Progenitor cell of endocrine pancreas (in vitro differentiated cells): ENCODE results near the gene SPTA1. TPM values are rescaled to one million over a fixed set of nuclear protein-coding genes. Genes with fewer than 3 reads are reported as not detected.

ENCODE experiments used
- DNase-seq: peaks from one replicate; pipeline ENCODE4 v3.0.0; 2021; ENCODE audit warnings: low spot score; ENCODE audit not compliant: unreplicated experiment
- H3K27ac Mint-ChIP-seq: 2 replicates; pipeline ENCODE4 v1.8.0; 2021; ENCODE audit warnings: mild to moderate bottlenecking, moderate library complexity, mixed read lengths
- H3K27me3 Mint-ChIP-seq: 2 replicates; pipeline ENCODE4 v1.8.0; 2021; ENCODE audit warnings: mixed read lengths
- H3K36me3 Mint-ChIP-seq: 2 replicates; pipeline ENCODE4 v1.8.0; 2022; ENCODE audit warnings: mixed read lengths; ENCODE audit not compliant: insufficient read depth
- H3K4me1 Mint-ChIP-seq: 2 replicates; pipeline ENCODE4 v1.8.0; 2021; ENCODE audit warnings: low read depth, mixed read lengths
- H3K4me3 Mint-ChIP-seq: 2 replicates; pipeline ENCODE4 v1.8.0; 2021; ENCODE audit warnings: low read depth, mild to moderate bottlenecking, moderate library complexity, mixed read lengths
- H3K9me3 Mint-ChIP-seq: 2 replicates; pipeline ENCODE4 v1.8.0; 2021; ENCODE audit warnings: low read depth, mixed read lengths
- CTCF ChIP-seq: fragments of 200-600 bp; sonication (generic); IDR thresholded peaks from one replicate; pipeline ENCODE4 v1.5.0; 2021; ENCODE audit warnings: antibody characterized with exemption, mild to moderate bottlenecking; ENCODE audit not compliant: unreplicated experiment
- total RNA-seq: library from RNA; stranded (reverse); gene quantifications from 2 replicates; pipeline ENCODE4 v1.2.1, GENCODE V29; 2021

Gene SPTA1
- total RNA-seq, 1 donor from 2014 or later, result not detected

DNA sequence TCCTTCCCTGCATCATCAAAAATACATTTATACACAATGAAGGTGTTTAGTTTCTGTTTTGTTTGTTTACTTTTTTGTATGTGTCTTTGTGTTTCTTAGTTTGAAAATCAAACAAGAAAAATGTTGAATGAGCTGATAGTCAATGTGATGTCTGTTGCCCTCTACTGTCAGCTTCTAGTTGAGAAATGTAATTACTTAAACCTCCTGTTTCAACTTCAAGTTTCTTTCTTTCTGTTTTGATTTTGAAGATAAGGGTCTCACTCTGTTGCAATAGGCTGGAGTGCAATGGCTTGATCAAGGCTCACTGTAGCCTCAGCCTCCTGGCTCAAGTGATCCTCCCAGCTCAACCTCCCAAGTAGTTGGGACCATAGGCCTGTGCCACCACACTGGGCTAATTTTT is 37.5 kb downstream of the SPTA1 start:
- no peak for TF ChIP-seq CTCF
- H3K4me1 Mint-ChIP-seq, result no peaks in the 10 kb centered on the region
- no peaks in the 10 kb centered on the region for H3K9me3 Mint-ChIP-seq
- no peak for DNase-seq
- no peaks in the 10 kb centered on the region for H3K36me3 Mint-ChIP-seq
- H3K4me3 Mint-ChIP-seq, result no peak overlapping the region
- H3K27me3 Mint-ChIP-seq, result no peaks in the 10 kb centered on the region
- no peak overlapping the region for H3K27ac Mint-ChIP-seq

- Mint-ChIP-seq H3K27ac (no peak overlapping the region), H3K9me3 (no peaks in the 10 kb centered on the region), H3K27me3 (no peaks in the 10 kb centered on the region), H3K4me3 (no peak overlapping the region), H3K4me1 (no peaks in the 10 kb centered on the region), H3K36me3 (no peaks in the 10 kb centered on the region)
- TF ChIP-seq CTCF, result no peak
- DNase-seq, result no peak
Measured at GRCh38 chr1:158646465-158646864, 40.0 kb downstream of the SPTA1 start.

- Mint-ChIP-seq H3K9me3 (no peaks in the 10 kb centered on the region), H3K36me3 (no peaks in the 10 kb centered on the region), H3K4me1 (no peaks in the 10 kb centered on the region), H3K27ac (no peak overlapping the region), H3K4me3 (no peak overlapping the region), H3K27me3 (no peaks in the 10 kb centered on the region)
- no peak for TF ChIP-seq CTCF
- no peak for DNase-seq
Measured at GRCh38 chr1:158644449-158644848, 42.1 kb downstream of the SPTA1 start.

DNA sequence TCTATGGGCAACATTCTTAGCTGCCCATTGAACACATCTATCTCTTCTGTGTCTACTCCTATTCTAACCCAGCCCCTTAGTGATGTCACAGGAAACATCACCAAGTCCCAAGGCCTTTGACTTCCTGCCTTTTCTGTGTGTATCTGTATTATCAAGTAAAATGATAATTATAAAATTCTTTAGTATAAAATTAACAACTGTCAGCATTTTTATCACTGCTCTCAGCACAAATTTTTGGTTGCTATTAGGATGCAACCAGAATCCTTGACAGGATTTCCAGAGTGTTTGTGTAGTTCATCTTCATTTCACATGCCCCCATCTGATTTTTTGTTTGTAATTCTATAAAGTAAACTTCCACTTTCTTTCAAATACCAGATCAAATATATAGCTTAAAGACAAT is 47.6 kb downstream of the SPTA1 start:
- Mint-ChIP-seq H3K36me3 (no peaks in the 10 kb centered on the region), H3K4me1 (no peaks in the 10 kb centered on the region), H3K9me3 (peaks cover 2% of the 10 kb centered on the region), H3K27ac (no peak overlapping the region), H3K27me3 (no peaks in the 10 kb centered on the region), H3K4me3 (no peak overlapping the region)
- DNase-seq, result no peak
- TF ChIP-seq CTCF, result no peak

DNA sequence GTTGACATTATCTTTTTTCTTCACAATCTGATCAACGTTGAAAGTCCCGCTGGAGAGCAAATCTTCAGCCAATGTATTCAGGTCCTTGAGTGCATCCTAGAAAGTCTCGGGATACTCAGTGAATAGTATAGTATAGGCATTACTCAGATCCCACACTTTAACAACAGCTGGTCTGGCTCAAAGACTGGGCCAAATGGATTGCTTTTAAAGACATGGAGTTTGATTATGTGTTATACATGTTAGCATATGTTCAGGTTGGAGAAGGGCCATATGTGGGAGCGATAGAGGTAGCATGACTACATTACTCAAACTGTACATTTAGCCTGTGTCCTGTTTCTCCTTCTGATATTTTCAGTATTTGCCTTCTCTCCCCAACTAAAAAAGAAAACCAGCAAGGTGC is 48.4 kb downstream of the SPTA1 start:
- Mint-ChIP-seq H3K4me1 (no peaks in the 10 kb centered on the region), H3K9me3 (peaks cover 2% of the 10 kb centered on the region), H3K36me3 (no peaks in the 10 kb centered on the region), H3K27me3 (no peaks in the 10 kb centered on the region), H3K27ac (no peak overlapping the region), H3K4me3 (no peak overlapping the region)
- TF ChIP-seq CTCF, result no peak
- DNase-seq, result no peak

DNA sequence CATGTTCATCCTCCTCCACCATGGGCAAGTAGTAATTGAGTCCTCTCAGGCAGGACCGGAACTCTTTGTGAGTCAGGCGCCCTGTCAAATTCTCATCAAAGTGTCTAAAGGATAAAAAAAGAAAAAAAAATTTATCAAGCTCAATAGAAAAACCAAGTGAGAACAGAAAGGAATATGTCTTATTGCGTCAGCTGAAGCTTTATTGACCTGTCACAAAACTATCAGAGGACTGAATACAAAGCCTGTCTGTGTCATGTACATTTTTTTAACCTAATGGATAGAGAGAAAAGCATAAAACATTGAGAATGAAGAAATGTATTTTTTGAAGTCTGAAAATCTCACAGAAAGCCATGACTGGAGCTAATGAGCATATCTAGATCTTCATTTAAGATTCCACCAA is 72.8 kb downstream of the SPTA1 start:
- H3K27ac Mint-ChIP-seq, result no peak overlapping the region
- no peaks in the 10 kb centered on the region for H3K27me3 Mint-ChIP-seq
- no peak overlapping the region for H3K4me3 Mint-ChIP-seq
- no peak for DNase-seq
- no peak for TF ChIP-seq CTCF
- H3K4me1 Mint-ChIP-seq, result no peaks in the 10 kb centered on the region
- H3K9me3 Mint-ChIP-seq, result no peaks in the 10 kb centered on the region
- H3K36me3 Mint-ChIP-seq, result no peaks in the 10 kb centered on the region
